RPMI8226 (cell line): Measurements from ENCODE around the gene KRT85.

ENCODE experiments used
- DNase-seq: peaks from one replicate; pipeline ENCODE4 v3.0.0-alpha.2; 2015

KRT85 gene

GRCh38 chr12:52394836-52395405, 27.6 kb upstream of the KRT85 start:
- no peak for DNase-seq

- peak; percentile 58 for DNase-seq
Observed at GRCh38 chr12:52392465-52393007, 25.3 kb upstream of the KRT85 start.

- DNase-seq = peak; percentile 42
Observed at GRCh38 chr12:52391618-52392002, 24.3 kb upstream of the KRT85 start.

- peak; percentile 43 for DNase-seq
Observed at GRCh38 chr12:52390739-52391617, 23.7 kb upstream of the KRT85 start.

GRCh38 chr12:52389313-52390207, 22.3 kb upstream of the KRT85 start:
- DNase-seq = peak; percentile 66

- DNase-seq = no peak
Observed at GRCh38 chr12:52387859-52388258, 20.6 kb upstream of the KRT85 start.

- no peak for DNase-seq
Observed at GRCh38 chr12:52385226-52385702, 18.0 kb upstream of the KRT85 start, which contains the start of gene KRT84. KRT84 (minus strand) TSS chr12:52385652; CDS start chr12:52385585, 67 bp downstream.

GRCh38 chr12:52383331-52383730, 16.1 kb upstream of the KRT85 start:
- DNase-seq = no peak

- DNase-seq = peak; percentile 23
Observed at GRCh38 chr12:52382854-52383253, 15.6 kb upstream of the KRT85 start.

GRCh38 chr12:52381206-52381605, 13.9 kb upstream of the KRT85 start:
- DNase-seq = no peak

- DNase-seq = peak; percentile 66
Observed at GRCh38 chr12:52380271-52380694, 13.0 kb upstream of the KRT85 start.

- no peak for DNase-seq
Observed at GRCh38 chr12:52379536-52379935, 12.3 kb upstream of the KRT85 start.

GRCh38 chr12:52378091-52378490, 10.8 kb upstream of the KRT85 start:
- no peak for DNase-seq

GRCh38 chr12:52377266-52377665, 10.0 kb upstream of the KRT85 start:
- no peak for DNase-seq

- peak; percentile 80 for DNase-seq
Observed at GRCh38 chr12:52372216-52373154, 5.2 kb upstream of the KRT85 start.

GRCh38 chr12:52371716-52372115, 4.4 kb upstream of the KRT85 start:
- DNase-seq = no peak

- no peak for DNase-seq
Observed at GRCh38 chr12:52370926-52371608, 3.8 kb upstream of the KRT85 start.

GRCh38 chr12:52369809-52370208, 2.5 kb upstream of the KRT85 start:
- DNase-seq = no peak

GRCh38 chr12:52369211-52369610, 1.9 kb upstream of the KRT85 start:
- DNase-seq = no peak

GRCh38 chr12:52368508-52368907, 1.2 kb upstream of the KRT85 start:
- no peak for DNase-seq

- no peak for DNase-seq
Observed at GRCh38 chr12:52367876-52368275, 595 bp upstream of the KRT85 start.
